GM18868 (cell line): ENCODE results near the gene MS4A1.
"Not testable (repeated sequence)": the region's sequence is repeated elsewhere in the genome, so short reads cannot be mapped to it uniquely, and the experiment has no call there.

Experiments
- ATAC-seq: cut with Tn5 transposase; IDR thresholded peaks from one replicate; pipeline ENCODE4 v1.9.1; 2021; ENCODE audit warnings: mild to moderate bottlenecking, moderate library complexity; ENCODE audit not compliant: unreplicated experiment

MS4A1 gene

GRCh38 chr11:60455531-60456042 is at the start of gene MS4A1:
TSS of gene MS4A1 (plus strand) at chr11:60455847. CDS start at chr11:60462375, 6,528 bp downstream.
- ATAC-seq = peak; percentile 86

- ATAC-seq = no peak
These were observed 35.6 kb upstream of the MS4A1 start for GRCh38 chr11:60420015-60420414.

GRCh38 chr11:60422609-60423008 is 33.0 kb upstream of the MS4A1 start:
- ATAC-seq = no peak

- ATAC-seq = no peak
These were observed 27.1 kb upstream of the MS4A1 start for GRCh38 chr11:60428517-60428916.

GRCh38 chr11:60429272-60429671 is 26.4 kb upstream of the MS4A1 start, which contains the start of gene MS4A5:
TSS of gene MS4A5 (plus strand) at chr11:60429572. CDS start at chr11:60429675, 103 bp downstream.
- no peak for ATAC-seq

- no peak for ATAC-seq
These were observed 24.4 kb upstream of the MS4A1 start for GRCh38 chr11:60431251-60431650.

- no peak for ATAC-seq
These were observed 22.2 kb upstream of the MS4A1 start for GRCh38 chr11:60433401-60433800.

- no peak for ATAC-seq
These were observed 8.6 kb upstream of the MS4A1 start for GRCh38 chr11:60447070-60447469.

- ATAC-seq = no peak
These were observed 7.8 kb upstream of the MS4A1 start for GRCh38 chr11:60447846-60448245.

GRCh38 chr11:60451185-60451584 is 4.5 kb upstream of the MS4A1 start:
- ATAC-seq = not testable (repeated sequence)

GRCh38 chr11:60454212-60454611 is 1.4 kb upstream of the MS4A1 start:
- ATAC-seq = no peak

- ATAC-seq = peak; percentile 43
These were observed 1.9 kb downstream of the MS4A1 start for GRCh38 chr11:60457576-60457975.

GRCh38 chr11:60459345-60459744 is 3.7 kb downstream of the MS4A1 start:
- ATAC-seq = no peak

GRCh38 chr11:60468829-60469228 is 13.2 kb downstream of the MS4A1 start:
- ATAC-seq = no peak

GRCh38 chr11:60469723-60470122 is 14.1 kb downstream of the MS4A1 start:
- ATAC-seq = no peak

GRCh38 chr11:60477035-60477445 is 21.4 kb downstream of the MS4A1 start:
- ATAC-seq = peak; percentile 65

GRCh38 chr11:60482361-60482760 is 26.7 kb downstream of the MS4A1 start:
- ATAC-seq = peak; percentile 56

- peak; percentile 96 for ATAC-seq
These were observed 30.3 kb downstream of the MS4A1 start for GRCh38 chr11:60485987-60486386.

- no peak for ATAC-seq
These were observed 36.9 kb downstream of the MS4A1 start, which contains the start of gene MS4A12 for GRCh38 chr11:60492488-60493009. TSS of gene MS4A12 (plus strand) at chr11:60492778. CDS start at chr11:60497319, 4,541 bp downstream.

GRCh38 chr11:60493454-60493853 is 37.8 kb downstream of the MS4A1 start:
- ATAC-seq = no peak

GRCh38 chr11:60498399-60498798 is 42.8 kb downstream of the MS4A1 start:
- ATAC-seq = peak; percentile 23

- peak; percentile 75 for ATAC-seq
These were observed 43.2 kb downstream of the MS4A1 start for GRCh38 chr11:60498853-60499252.
